NCI-H774 (cell line): ENCODE data around the gene SLC25A45.
"Not testable (repeated sequence)": the region's sequence is repeated elsewhere in the genome, so short reads cannot be mapped to it uniquely, and the experiment has no call there.

ENCODE experiments used
- DNase-seq: peaks from one replicate; lab custom pipeline; 2025; lab: John Stamatoyannopoulos, UW

SLC25A45 gene

GRCh38 chr11:65421794-65422632 is 39.6 kb upstream of the SLC25A45 start:
- peak; percentile 97 for DNase-seq

DNA sequence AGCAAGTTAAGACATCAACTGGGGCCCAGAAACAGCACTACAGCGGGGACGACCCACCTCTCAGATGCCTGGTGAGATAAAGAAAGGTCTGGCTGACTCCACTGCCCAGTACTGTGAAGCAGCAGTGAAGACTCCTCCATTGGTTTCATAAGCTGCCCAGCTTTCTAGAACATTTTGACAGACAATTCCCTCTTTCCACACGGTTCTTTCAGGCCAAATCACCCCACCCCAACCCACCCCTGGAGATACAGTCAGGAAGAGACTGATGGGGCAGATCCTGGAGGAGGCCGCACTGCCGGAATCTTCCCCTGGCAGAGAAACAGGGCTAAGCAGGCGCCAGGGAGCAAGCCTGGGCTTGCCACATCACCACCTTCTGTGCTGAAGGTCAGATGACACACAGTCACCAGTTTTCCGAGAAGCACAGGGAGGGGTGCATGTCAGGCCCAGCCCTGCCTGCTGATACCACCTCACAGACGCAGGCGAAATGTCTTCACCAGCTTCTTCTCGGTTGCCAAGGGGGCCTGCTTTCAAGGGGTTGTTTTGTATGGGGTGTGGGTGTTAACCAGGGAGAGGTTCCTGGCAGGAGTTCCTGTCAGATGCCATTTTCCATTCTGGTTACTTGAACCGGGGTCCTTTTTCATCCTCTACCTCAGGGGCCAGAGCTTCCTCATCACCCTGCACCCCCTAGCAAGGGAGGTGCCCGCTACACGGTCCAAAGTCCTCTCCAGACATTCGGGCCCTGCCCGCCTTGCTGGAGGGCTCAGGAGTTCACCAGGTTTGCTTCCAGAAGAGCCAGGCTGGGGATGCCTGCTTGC is 38.7 kb upstream of the SLC25A45 start:
- peak; percentile 75 for DNase-seq

- no peak for DNase-seq
Measured at GRCh38 chr11:65420506-65420905, 38.1 kb upstream of the SLC25A45 start.

DNA sequence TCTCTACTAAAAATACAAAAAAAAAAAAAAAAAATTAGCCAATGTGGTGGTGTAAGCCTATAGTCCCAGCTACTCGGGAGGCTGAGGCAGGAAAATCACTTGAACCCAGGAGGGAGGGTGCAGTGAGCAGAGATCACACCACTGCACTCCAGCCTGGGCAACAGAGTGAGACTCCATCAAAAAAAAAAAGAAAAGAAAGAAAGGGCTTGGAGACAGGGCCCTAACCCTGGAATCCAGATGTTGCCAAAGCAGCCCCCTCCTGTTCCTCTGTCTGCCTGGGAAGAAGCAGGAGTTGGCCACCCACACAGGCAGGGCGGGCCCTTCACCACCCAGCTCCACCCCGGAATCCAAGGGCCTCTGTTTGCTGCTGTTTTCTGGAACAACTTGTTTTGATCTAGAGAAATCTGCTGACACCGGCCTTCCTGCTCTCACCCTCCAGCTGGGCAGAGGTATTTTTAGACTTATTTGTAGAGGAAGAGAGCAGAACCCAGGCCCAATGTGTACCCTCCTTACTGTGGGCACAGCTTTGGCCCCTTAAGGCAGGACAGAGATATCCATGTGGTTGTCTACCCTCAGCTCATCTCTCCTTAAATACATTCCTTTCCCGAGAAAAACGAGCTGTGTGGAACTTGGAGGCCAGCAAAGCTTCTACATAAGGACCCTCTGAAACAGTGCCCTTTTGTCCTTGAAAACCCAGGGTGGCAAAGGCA is 37.5 kb upstream of the SLC25A45 start:
- peak; percentile 80 for DNase-seq

DNA sequence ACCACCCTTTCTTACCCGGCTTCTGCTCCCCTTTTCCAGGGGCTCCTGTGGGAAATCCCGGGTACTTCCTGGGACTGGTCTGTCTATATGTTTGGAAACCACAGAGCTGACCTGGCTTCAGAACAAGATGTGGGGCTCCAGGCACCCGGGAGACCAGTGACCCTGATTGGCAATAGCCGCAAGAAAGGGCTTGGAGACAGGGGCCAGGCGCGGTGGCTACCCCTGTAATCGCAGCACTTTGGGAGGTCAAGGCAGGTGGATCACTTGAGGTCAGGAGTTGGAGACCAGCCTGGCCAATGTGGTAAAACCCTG is 37.0 kb upstream of the SLC25A45 start:
- no peak for DNase-seq

DNA sequence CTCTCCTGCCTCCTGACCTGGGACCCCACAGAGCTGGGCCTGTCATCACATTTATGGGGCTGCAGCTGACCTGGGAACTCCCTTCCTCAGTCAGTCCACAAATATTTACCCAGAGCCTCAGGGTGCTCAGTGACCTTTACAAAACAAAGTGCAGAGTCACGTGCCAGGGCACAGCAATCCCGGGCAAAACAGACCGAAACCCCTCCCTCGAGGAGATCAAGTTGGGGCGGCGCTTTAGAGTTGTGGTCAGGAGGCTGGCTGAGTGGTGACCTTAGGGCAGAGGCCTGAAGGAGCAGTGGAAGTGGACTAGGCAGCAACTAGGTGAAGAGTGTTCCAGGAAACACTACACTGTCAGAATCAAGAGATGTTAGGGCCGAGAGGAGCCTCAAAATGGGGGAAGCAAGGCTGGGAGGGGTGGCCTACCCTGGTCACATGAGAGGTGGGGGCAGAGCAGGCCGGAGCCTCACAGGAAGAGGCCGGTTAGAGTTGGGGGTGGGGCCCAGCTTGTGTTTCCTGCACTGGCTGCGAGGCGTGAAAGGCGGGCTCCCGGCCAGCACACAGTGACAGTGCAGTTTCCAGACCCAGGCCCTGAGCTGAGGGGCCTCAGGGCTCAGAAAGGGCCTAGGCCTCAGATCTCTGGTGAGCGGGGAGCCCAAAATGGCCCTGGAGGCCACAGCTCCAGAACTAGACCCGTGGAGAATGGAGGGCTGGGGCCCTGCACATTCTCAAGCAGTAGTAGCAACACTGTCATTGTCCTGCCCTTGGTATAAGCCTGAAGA is 36.4 kb upstream of the SLC25A45 start:
- peak; percentile 96 for DNase-seq

- DNase-seq = no peak
Measured at GRCh38 chr11:65418431-65418680, 35.9 kb upstream of the SLC25A45 start.

GRCh38 chr11:65417702-65418430 is 35.4 kb upstream of the SLC25A45 start:
- DNase-seq = no peak

DNA sequence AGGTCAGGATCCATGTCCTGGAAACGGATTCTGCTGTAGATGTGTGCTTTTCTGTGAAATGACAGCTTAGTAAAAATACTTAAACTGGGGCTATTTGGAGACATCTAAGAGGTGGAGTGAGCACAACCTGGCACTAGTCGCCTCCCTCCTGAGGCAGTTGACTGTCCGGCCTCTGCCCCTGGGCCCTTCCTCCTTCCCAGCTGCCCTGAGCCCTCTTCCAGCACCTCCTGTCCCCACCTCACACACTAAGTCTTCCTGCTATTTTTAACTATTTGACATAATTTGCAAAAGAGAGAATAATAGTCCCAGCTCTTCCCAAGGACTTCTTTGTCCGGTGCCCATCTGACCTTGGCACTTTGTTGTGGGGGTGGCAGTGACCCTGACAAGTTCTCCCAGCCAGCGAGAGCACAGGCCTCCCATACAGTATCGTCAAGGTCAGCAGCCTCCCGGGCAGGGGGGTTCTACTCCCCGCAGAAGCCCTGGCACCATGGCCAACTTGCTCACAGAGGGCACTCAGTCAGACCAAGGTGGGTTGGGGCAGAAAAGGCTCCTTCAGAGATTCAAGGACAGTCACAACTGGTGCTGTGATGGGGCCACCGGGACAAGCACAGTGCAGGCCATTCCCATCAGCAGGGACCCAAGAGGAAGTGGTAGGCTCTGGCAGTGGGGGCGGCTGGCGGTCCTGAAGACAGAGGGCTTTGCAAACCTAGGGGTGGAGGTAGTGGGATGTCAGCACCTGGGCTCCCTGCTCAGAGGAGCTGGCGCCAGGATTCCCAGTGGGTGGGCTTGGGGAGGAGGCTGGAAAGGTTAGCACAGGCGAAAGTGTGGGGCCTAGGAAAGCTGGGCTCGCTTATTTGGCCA is 34.6 kb upstream of the SLC25A45 start:
- no peak for DNase-seq

GRCh38 chr11:65416341-65416824 is 33.9 kb upstream of the SLC25A45 start:
- DNase-seq = peak; percentile 76

DNA sequence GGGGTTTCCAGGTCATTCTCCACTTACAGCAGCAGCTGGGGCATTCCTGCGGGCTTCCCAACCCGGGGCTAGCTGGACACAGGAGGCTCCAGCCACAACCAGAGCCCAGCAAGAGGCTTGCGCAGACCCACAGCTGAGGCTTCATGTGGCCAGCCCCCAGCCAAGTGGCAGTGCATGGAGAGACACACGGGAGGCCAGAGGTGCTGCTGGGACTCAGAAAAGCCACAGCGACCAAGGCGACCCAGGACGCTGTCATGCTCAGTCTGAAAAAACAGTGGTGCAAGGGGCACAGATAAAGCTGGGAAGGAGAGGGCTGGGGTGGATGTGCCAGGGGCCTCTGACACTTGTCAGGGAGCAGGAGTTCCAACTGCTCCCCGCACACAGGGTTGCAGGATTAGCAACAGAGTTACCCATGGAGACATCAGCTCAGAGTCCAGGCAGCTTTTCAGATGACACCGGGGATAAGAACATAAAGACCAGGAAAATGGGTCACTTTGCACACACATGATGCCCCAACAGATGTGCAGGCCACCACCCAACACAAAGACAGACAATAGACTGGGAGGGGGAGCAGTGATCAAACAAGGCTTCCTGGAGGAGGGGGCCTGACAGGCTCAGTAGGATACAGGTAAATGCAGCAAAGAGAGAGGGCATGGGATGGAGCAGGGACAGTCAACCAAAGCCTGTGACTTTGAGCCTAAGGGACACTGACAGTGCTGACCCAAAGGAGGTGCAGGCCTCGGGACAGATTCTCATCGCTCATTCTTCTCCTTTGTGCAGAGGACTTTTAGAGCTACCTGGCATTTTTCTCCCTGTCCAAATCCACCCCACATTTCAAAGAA is 33.3 kb upstream of the SLC25A45 start:
- no peak for DNase-seq

- no peak for DNase-seq
Measured at GRCh38 chr11:65414776-65415498, 32.5 kb upstream of the SLC25A45 start.

DNA sequence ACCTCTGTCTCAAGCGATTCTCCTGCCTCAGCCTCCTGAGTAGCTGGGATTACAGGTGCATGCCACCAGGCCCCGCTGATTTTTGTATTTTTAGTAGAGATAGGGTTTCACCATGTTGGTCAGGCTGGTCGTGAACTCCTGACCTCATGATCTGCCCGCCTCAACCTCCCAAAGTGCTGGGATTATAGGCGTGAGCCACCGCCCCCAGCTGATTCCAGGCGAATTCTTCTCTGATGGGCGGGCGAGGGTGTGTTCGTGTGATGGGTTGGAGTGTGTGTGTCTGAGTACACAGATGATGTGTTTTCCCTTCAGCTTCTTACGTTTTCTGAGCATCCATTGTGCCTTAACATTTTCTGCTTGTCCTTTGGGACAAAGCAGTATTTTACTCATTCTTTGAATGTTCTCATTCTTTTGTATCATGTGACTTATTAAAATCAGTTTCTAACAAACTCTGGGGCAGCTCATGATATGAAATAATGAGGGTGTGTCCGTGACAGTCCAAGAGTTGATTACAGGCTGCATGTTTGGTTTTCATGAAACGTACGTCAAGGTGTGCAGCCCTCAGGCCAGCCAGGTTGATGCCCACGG is 30.7 kb upstream of the SLC25A45 start:
- not testable (repeated sequence) for DNase-seq

DNA sequence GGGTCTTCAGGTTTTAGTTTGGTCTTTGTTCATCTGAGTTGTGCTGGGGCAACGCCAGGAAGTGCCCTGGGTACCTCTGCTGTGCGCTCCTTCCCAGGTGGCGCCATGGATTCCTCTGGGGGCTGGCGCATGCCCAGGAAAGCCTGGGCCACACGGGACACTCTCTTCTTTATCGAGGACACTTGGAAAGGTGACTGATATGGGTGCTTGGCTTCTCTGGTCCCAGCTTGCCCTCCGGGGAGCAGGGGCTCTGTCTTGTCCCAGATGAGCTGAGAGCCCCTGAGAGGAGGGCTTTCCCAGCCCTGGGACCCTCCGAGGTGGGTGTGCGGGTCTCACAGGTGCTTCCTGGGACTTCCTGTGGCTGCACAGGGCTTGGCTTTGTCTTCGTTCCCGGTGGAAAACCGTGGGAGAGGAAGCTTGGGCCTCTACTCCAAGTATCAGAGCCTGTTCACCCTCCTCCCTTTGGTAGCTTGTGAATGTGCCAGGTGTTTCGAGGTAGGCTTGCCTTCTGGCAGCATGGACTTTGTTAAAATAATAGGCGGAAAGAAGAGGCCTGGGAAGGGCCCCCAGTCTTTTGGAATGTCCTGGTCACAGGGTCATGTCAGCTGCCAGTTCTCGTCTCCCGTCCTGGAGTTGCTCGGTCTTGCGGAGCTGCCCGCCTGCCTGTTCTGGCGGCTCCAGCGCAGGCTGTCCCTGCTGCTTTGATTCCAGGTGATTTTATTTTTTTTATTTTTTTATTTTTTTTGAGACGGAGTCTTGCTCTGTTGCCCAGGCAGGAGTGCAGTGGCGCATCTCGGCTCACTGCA is 30.0 kb upstream of the SLC25A45 start:
- no peak for DNase-seq

DNA sequence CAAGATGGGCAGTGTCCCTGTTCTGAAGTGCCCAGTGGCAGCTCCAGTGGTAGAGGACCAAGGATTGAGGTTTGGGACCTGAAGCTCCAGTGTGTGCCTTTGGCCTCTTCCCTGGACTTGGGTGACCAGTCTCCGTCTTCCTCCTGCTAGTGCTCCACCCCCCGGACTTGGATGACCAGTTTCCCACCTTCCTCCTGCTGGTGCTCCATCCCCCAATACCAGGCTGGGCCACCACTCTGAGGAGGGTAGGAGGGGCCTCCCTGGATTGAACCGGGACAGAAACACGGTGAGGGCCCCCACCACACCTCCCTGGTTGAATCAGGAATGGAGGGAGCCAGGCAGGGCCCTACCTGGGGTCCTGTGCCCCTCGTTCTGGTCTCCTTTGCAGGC is 29.2 kb upstream of the SLC25A45 start:
- DNase-seq = no peak

- DNase-seq = no peak
Measured at GRCh38 chr11:65410936-65411680, 28.7 kb upstream of the SLC25A45 start.
